Measurements from ENCODE around the gene QRSL1.

The QRSL1 gene

DNA sequence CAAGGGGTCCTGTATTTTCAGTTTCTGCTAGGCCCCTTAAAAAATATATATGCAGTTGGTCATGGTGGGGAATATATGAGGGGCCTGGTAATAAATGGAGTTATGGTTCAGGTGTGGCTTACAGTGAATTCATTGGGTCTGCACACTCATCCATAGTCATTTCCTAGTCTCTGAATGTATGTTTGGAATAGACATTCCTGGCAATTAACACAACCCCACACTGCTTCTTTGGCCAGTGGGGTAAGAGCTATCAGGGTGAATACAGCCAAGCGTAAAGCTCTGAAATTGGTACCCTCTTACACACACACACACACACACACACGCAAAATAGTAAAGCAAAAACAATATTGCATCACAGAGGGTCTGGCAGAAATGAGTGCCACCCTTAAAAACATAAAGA is 56.5 kb downstream of the QRSL1 start:
- Histone ChIP-seq H3K36me3 (ENCODE audit: low read length) (no peaks in the 10 kb centered on the region), H4K20me1 (ENCODE audit: low read depth, low read length) (no peaks in the 10 kb centered on the region), H3K27me3 (ENCODE audit: low read length) (no peaks in the 10 kb centered on the region), H3K27ac (ENCODE audit: low read depth, low read length) (no peak overlapping the region), H3K79me2 (ENCODE audit: insufficient read depth, low read length) (no peaks in the 10 kb centered on the region), H3K9me2 (replicated peaks; ENCODE audit: insufficient read depth, low read length) (no peaks in the 10 kb centered on the region), H3K4me3 (ENCODE audit: insufficient read depth, low read length, poor library complexity, severe bottlenecking) (no peak overlapping the region), H3K9ac (ENCODE audit: low read length) (no peak overlapping the region), H3K4me2 (ENCODE audit: low read depth, low read length, poor library complexity, severe bottlenecking) (no peak overlapping the region), H3K9me3 (ENCODE audit: insufficient read depth, low read length) (no peaks in the 10 kb centered on the region), H3F3A (ENCODE audit: insufficient read depth) (no peaks in the 10 kb centered on the region), H2AFZ (ENCODE audit: low read depth, low read length, severe bottlenecking) (no peak overlapping the region)
- TF ChIP-seq CTCF (IDR thresholded peaks at IDR 0.05; ENCODE audit: insufficient read depth, low read length, poor library complexity, severe bottlenecking) (no peak), EZH2phosphoT487 (conservative IDR thresholded peaks at IDR 0.05; ENCODE audit: low read length) (no peak)

GRCh38 chr6:106688177-106688951 is 59.0 kb downstream of the QRSL1 start:
- no peak overlapping the region for H3K9ac ChIP-seq (ENCODE audit: low read length)
- H3K9me3 ChIP-seq (ENCODE audit: insufficient read depth, low read length) = no peaks in the 10 kb centered on the region
- H3K4me3 ChIP-seq (ENCODE audit: insufficient read depth, low read length, poor library complexity, severe bottlenecking) = no peak overlapping the region
- no peaks in the 10 kb centered on the region for H3K27me3 ChIP-seq (ENCODE audit: low read length)
- H3K4me2 ChIP-seq (ENCODE audit: low read depth, low read length, poor library complexity, severe bottlenecking) = no peak overlapping the region
- no peak for TF ChIP-seq CTCF (IDR thresholded peaks at IDR 0.05; ENCODE audit: insufficient read depth, low read length, poor library complexity, severe bottlenecking)
- TF ChIP-seq EZH2phosphoT487 (conservative IDR thresholded peaks at IDR 0.05; ENCODE audit: low read length) = no peak
- H3K36me3 ChIP-seq (ENCODE audit: low read length) = no peaks in the 10 kb centered on the region
- no peaks in the 10 kb centered on the region for H3K9me2 ChIP-seq (replicated peaks; ENCODE audit: insufficient read depth, low read length)
- H3F3A ChIP-seq (ENCODE audit: insufficient read depth) = no peaks in the 10 kb centered on the region
- H4K20me1 ChIP-seq (ENCODE audit: low read depth, low read length) = no peaks in the 10 kb centered on the region
- no peak overlapping the region for H2AFZ ChIP-seq (ENCODE audit: low read depth, low read length, severe bottlenecking)
- H3K79me2 ChIP-seq (ENCODE audit: insufficient read depth, low read length) = no peaks in the 10 kb centered on the region
- H3K27ac ChIP-seq (ENCODE audit: low read depth, low read length) = no peak overlapping the region

- Histone ChIP-seq H3K36me3 (ENCODE audit: low read length) (no peaks in the 10 kb centered on the region), H4K20me1 (ENCODE audit: low read depth, low read length) (no peaks in the 10 kb centered on the region), H3K4me3 (ENCODE audit: insufficient read depth, low read length, poor library complexity, severe bottlenecking) (no peak overlapping the region), H3K27ac (ENCODE audit: low read depth, low read length) (no peak overlapping the region), H3K4me2 (ENCODE audit: low read depth, low read length, poor library complexity, severe bottlenecking) (no peak overlapping the region), H3K9me3 (ENCODE audit: insufficient read depth, low read length) (no peaks in the 10 kb centered on the region), H3K27me3 (ENCODE audit: low read length) (no peaks in the 10 kb centered on the region), H2AFZ (ENCODE audit: low read depth, low read length, severe bottlenecking) (no peak overlapping the region), H3K79me2 (ENCODE audit: insufficient read depth, low read length) (no peaks in the 10 kb centered on the region), H3K9me2 (replicated peaks; ENCODE audit: insufficient read depth, low read length) (no peaks in the 10 kb centered on the region), H3K9ac (ENCODE audit: low read length) (no peak overlapping the region), H3F3A (ENCODE audit: insufficient read depth) (no peaks in the 10 kb centered on the region)
- TF ChIP-seq CTCF (IDR thresholded peaks at IDR 0.05; ENCODE audit: insufficient read depth, low read length, poor library complexity, severe bottlenecking) (no peak), EZH2phosphoT487 (conservative IDR thresholded peaks at IDR 0.05; ENCODE audit: low read length) (no peak)
Observed at GRCh38 chr6:106692112-106692818, 62.9 kb downstream of the QRSL1 start.

Data from SU-DHL-6 (cell line).